C4-2B (cell line): ENCODE results near the gene IRAK3.
A peak's percentile ranks its signal among the peaks of the same experiment; 100 is the strongest.

ENCODE experiments used
- H3K27ac ChIP-seq: fragments of 450-650 bp; 2 replicates; pipeline ENCODE4 v1.5.1; 2017
- ZFX ChIP-seq: fragments of 450-650 bp; IDR thresholded peaks from 2 replicates; pipeline ENCODE4 v1.6.1; 2017
- TF ChIP-seq, protein P1 (sequence below): fragments of 450-650 bp; conservative IDR thresholded peaks from 2 replicates; pipeline ENCODE4 v1.5.1; 2017; ENCODE audit warnings: mild to moderate bottlenecking

The IRAK3 gene

DNA sequence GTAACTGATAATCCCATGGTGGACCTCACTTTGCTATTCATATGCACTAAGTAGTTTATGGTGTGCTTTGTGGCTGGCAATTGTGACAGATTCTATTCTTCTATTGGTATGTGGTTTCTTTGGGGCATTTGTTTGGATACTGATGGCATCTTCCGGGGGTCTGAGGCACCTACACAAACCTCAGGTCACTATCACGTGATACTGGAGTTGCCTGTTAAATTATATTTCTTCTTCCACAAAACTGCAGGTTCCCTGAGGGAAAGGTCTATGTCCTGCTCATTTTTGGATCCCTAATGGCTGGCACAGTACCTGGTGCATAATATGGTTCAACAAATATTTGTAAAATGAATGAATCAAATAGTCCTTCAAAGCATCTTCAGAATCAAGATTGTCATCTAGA, 63.8 kb downstream of the IRAK3 start:
- TF ChIP-seq, protein P1, sequence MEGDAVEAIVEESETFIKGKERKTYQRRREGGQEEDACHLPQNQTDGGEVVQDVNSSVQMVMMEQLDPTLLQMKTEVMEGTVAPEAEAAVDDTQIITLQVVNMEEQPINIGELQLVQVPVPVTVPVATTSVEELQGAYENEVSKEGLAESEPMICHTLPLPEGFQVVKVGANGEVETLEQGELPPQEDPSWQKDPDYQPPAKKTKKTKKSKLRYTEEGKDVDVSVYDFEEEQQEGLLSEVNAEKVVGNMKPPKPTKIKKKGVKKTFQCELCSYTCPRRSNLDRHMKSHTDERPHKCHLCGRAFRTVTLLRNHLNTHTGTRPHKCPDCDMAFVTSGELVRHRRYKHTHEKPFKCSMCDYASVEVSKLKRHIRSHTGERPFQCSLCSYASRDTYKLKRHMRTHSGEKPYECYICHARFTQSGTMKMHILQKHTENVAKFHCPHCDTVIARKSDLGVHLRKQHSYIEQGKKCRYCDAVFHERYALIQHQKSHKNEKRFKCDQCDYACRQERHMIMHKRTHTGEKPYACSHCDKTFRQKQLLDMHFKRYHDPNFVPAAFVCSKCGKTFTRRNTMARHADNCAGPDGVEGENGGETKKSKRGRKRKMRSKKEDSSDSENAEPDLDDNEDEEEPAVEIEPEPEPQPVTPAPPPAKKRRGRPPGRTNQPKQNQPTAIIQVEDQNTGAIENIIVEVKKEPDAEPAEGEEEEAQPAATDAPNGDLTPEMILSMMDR = no peak
- TF ChIP-seq ZFX = no peak

DNA sequence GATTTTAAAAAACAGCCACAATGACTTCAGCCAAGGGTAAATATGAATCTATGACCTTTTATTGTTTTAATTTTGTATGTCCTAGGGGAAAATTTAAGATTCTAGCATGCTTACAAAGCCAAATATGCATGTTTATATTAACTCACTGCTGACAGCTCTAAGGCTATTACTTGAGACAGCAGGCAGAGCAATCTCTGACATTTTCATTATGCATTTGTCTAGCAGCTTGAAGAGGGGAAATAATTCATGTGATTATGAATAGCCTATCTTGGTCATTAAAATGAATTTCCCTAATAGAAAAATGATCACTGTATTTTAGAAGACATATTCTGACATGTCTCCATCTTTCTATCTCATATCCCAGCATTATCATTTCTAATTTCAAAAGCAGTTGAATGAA, 66.7 kb downstream of the IRAK3 start:
- TF ChIP-seq, protein P1 = no peak
- no peak for TF ChIP-seq ZFX
- no peak overlapping the region for H3K27ac ChIP-seq

More for the DNA sequence above, 63.8 kb downstream of the IRAK3 start:
- H3K27ac ChIP-seq = no peak overlapping the region

DNA sequence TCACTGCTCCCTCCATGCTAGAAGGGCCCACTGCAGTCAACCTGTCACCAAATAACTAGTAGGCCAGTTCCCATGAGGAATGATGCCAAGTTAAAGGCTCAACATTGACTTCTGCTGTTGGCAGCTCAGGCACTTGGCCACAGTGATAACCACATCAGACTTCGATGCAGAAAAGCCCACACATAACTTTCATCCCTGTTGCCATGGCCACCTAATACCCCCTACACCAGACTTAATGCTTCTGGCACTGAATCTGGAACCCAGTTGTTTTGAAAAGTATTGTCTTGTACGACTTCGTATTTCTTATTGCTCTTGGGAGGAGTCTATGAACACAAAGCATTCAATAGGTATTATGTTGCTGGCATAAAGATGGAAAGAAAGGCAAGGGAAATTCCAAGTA, 69.0 kb downstream of the IRAK3 start:
- TF ChIP-seq, protein P1 = no peak
- no peak for TF ChIP-seq ZFX
- H3K27ac ChIP-seq = no peak overlapping the region

DNA sequence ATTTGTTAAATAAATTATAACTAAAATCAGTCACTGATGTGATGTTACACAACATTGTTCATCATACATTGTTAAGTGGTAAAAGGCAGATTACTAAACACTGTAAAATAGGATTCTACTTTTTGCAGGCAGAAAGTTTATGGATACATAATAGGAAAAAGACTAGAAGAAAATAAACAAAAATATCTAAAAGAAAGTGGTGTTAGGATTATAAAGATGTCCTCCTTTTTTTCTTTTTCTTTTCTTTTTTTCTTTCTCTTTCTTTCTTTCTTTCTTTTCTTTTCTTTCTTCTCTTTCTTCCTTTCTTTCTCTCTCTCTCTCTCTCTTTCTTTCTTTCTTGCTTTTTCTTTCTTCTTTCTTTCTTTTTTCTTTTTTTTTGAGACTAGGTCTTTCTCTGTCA, 73.7 kb downstream of the IRAK3 start:
- H3K27ac ChIP-seq = no peak overlapping the region
- TF ChIP-seq, protein P1 = no peak
- no peak for TF ChIP-seq ZFX

DNA sequence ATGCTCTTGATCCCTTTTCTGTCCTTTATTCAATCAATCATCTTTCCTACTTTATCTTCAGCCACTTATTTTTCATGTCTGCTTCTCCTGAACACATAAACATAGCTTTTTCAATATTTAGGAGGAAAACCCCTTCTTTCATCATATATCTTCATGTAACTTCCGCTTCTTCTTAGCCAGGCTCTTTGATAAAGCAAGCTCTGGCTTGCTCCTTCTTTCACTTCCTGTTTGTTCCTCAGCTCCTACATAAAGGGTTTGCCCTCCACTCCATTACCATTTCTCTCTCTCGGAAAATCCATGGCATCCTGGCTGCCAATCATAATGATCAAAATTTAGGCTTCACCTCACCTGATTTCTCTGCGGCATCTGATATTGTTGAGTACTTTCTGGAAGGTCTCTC, 79.5 kb downstream of the IRAK3 start:
- H3K27ac ChIP-seq = no peak overlapping the region
- no peak for TF ChIP-seq ZFX
- TF ChIP-seq, protein P1 = no peak

DNA sequence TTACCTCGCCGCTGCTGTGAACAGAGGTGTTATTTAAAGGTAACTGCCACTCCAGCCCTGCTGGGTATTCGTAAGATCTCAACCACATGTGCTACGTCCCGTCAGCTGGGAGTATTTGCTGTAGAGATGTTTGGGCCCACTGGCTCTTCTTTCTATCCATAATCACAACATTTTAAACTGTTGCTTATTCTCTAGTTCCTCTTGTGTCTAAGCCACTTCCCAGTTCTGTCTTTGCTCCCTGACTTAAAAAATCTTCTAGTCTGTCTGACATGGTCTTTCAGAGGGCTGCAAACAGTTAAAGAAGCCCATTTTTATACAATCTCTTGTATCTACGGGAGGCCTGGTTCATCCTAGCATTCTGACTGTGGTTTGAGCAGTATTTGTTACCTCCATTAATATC, 80.1 kb downstream of the IRAK3 start:
- no peak for TF ChIP-seq ZFX
- TF ChIP-seq, protein P1 = no peak
- no peak overlapping the region for H3K27ac ChIP-seq

DNA sequence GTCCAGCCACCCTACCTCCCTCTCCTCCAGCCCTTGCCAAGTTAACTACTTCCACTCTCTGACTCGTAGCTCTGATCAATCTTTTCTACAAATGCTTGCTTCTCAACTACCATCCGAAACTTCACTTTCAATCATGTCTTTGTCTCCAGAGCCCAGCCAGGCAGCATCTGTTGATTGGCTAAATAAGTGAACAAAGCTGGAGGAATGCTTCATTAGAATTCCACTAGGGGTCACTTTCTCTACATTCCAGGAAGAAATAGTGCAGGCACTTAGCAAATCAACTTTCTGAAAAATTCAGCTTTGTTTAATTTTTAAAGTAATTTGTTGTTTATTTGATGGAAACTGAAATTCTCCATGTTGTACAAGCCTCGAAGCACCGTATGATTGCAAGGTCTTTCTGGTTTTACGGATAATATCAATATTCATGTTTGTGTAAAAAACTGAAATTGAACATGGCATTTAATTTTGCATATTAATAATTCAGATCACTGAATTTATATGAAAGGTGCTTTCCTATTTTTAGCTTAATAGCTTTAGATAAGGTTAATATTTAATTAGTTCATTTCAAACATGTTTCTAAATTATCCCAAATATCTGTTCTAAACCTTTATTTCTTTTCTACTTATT, 80.9 kb downstream of the IRAK3 start:
- H3K27ac ChIP-seq = no peak overlapping the region
- TF ChIP-seq, protein P1 = peak; percentile 83
- TF ChIP-seq ZFX = no peak
